ENCODE results near the gene WDR45B. TPM values are rescaled to one million over a fixed set of nuclear protein-coding genes. Genes with fewer than 3 reads are reported as not detected.
A peak's percentile ranks its signal among the peaks of the same experiment; 100 is the strongest.

WDR45B gene
- total RNA-seq, 1 experiment from 2014 or later, result 84.9 TPM

DNA sequence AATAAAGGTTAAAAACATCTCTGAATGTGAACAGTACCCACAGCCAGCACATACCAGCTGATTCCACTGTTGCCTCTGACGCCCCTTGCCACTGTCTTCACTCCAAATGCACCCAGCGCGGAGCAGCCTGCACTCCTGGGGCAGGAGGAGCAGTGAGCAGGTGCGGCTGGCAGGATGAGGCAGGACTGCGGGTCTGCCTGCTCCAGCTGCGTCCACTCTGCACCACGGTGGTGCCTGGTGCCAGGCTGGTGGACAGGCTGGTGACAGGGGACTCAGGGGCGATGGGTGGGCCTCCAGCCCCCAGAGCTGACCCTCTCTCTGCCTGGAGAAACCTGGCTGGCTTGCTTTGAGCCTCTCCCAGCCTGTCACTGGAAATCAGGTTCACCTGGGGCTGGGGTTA is 40.8 kb upstream of the WDR45B start:
- TF ChIP-seq EZH2 (IDR thresholded peaks at IDR 0.05; ENCODE audit: low read depth), result no peak
- TF ChIP-seq, protein P1, sequence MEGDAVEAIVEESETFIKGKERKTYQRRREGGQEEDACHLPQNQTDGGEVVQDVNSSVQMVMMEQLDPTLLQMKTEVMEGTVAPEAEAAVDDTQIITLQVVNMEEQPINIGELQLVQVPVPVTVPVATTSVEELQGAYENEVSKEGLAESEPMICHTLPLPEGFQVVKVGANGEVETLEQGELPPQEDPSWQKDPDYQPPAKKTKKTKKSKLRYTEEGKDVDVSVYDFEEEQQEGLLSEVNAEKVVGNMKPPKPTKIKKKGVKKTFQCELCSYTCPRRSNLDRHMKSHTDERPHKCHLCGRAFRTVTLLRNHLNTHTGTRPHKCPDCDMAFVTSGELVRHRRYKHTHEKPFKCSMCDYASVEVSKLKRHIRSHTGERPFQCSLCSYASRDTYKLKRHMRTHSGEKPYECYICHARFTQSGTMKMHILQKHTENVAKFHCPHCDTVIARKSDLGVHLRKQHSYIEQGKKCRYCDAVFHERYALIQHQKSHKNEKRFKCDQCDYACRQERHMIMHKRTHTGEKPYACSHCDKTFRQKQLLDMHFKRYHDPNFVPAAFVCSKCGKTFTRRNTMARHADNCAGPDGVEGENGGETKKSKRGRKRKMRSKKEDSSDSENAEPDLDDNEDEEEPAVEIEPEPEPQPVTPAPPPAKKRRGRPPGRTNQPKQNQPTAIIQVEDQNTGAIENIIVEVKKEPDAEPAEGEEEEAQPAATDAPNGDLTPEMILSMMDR (conservative IDR thresholded peaks at IDR 0.05), result no peak
- Histone ChIP-seq H3K4me3 (no peak overlapping the region), H3K79me2 (ENCODE audit: low read depth) (no peaks in the 10 kb centered on the region), H3K4me1 (replicated peaks; ENCODE audit: insufficient read depth) (no peaks in the 10 kb centered on the region), H4K20me1 (ENCODE audit: insufficient read depth) (no peaks in the 10 kb centered on the region), H3K4me2 (no peak overlapping the region), H3K27ac (no peak overlapping the region), H3K9me2 (ENCODE audit: insufficient read depth) (no peaks in the 10 kb centered on the region), H3K27me3 (ENCODE audit: insufficient read depth, low read depth) (no peaks in the 10 kb centered on the region), H2AFZ (no peak overlapping the region), H3K36me3 (ENCODE audit: low read depth) (no peaks in the 10 kb centered on the region), H3K9me3 (ENCODE audit: insufficient read depth, low read depth) (no peaks in the 10 kb centered on the region), H3F3A (ENCODE audit: insufficient read depth, low read depth) (no peaks in the 10 kb centered on the region)
- ChIA-PET POLR2A (ENCODE audit: unreplicated experiment) (no interaction called here), CTCF (interaction anchor here (0.7 kb wide), 1 partner anchor 20 kb away, joined by 5 read pairs; no protein-coding TSS in a partner anchor)
- intact Hi-C loops (cut with micrococcal nuclease; ENCODE audit: unreplicated experiment), result no loop called here
- DNase-seq, result no peak
- BruUV-seq (replicated peaks), result no TSS peak

DNA sequence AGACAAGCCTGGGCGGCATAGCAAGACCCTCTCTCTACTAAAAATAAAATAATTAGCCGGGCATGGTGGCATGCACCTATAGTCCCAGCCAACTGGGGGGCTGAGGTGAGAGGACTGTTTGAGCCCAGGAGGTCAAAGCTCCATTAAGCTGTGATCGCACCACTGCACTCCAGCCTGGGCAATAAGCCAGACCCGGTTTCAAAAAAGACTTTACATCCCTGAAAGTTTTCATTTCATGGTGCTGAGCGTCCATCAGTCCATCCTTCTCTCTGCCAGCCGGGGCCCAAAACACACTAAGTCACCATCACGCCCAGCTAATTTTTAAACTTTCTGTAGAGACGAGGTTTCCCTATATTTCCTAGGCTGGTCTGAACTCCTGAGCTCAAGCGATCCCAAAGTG is 39.6 kb upstream of the WDR45B start:
- Histone ChIP-seq H3K4me1 (replicated peaks; ENCODE audit: insufficient read depth) (no peaks in the 10 kb centered on the region), H3F3A (ENCODE audit: insufficient read depth, low read depth) (no peaks in the 10 kb centered on the region), H3K27ac (no peak overlapping the region), H3K4me2 (no peak overlapping the region), H3K4me3 (no peak overlapping the region), H3K9me2 (ENCODE audit: insufficient read depth) (no peaks in the 10 kb centered on the region), H4K20me1 (ENCODE audit: insufficient read depth) (no peaks in the 10 kb centered on the region), H3K9me3 (ENCODE audit: insufficient read depth, low read depth) (no peaks in the 10 kb centered on the region), H3K27me3 (ENCODE audit: insufficient read depth, low read depth) (no peaks in the 10 kb centered on the region), H2AFZ (no peak overlapping the region), H3K36me3 (ENCODE audit: low read depth) (no peaks in the 10 kb centered on the region), H3K79me2 (ENCODE audit: low read depth) (no peaks in the 10 kb centered on the region)
- no TSS peak for BruUV-seq (replicated peaks)
- no peak for DNase-seq
- TF ChIP-seq, protein P1 (conservative IDR thresholded peaks at IDR 0.05), result no peak
- TF ChIP-seq EZH2 (IDR thresholded peaks at IDR 0.05; ENCODE audit: low read depth), result no peak
- intact Hi-C loops (cut with micrococcal nuclease; ENCODE audit: unreplicated experiment), result no loop called here
- ChIA-PET CTCF (no interaction called here), POLR2A (ENCODE audit: unreplicated experiment) (no interaction called here)

DNA sequence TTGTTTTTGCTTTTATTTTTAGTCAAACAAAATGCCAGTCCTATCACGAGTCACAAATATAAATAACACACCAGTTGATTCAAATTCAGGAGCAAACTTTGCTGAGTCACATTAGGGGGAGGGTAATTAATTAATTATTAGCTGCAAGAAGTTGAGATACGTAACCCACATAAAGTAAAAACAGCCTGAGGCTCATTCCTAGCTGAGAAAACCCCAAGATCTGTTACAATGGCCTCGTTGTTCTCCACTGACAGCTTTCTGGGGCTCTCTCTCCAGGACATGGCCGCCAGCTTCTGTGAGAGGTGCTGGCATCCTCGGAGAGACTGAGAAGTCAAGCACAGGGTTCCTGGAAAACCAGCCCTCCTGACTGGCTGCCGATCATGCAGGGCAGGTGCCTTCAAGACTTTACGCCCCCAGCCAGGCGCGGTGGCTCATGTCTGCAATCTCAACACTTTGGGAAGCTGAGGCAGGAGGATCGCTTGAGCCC is 39.2 kb upstream of the WDR45B start:
- no peak overlapping the region for H3K4me3 ChIP-seq
- no peaks in the 10 kb centered on the region for H3K9me2 ChIP-seq (ENCODE audit: insufficient read depth)
- H3K79me2 ChIP-seq (ENCODE audit: low read depth), result no peaks in the 10 kb centered on the region
- no peak overlapping the region for H2AFZ ChIP-seq
- H3K4me1 ChIP-seq (replicated peaks; ENCODE audit: insufficient read depth), result no peaks in the 10 kb centered on the region
- DNase-seq, result peak in 1 of 2 experiments; percentile 45
- no peaks in the 10 kb centered on the region for H3K27me3 ChIP-seq (ENCODE audit: insufficient read depth, low read depth)
- CTCF ChIA-PET, result interaction anchor here (0.6 kb wide), 1 partner anchor 81 kb away, joined by 6 read pairs; no protein-coding TSS in a partner anchor
- H3K36me3 ChIP-seq (ENCODE audit: low read depth), result no peaks in the 10 kb centered on the region
- no peaks in the 10 kb centered on the region for H4K20me1 ChIP-seq (ENCODE audit: insufficient read depth)
- no TSS peak for BruUV-seq (replicated peaks)
- H3F3A ChIP-seq (ENCODE audit: insufficient read depth, low read depth), result no peaks in the 10 kb centered on the region
- no peak overlapping the region for H3K4me2 ChIP-seq
- intact Hi-C loops (cut with micrococcal nuclease; ENCODE audit: unreplicated experiment), result no loop called here
- H3K9me3 ChIP-seq (ENCODE audit: insufficient read depth, low read depth), result no peaks in the 10 kb centered on the region
- TF ChIP-seq EZH2 (IDR thresholded peaks at IDR 0.05; ENCODE audit: low read depth), result no peak
- TF ChIP-seq, protein P1 (conservative IDR thresholded peaks at IDR 0.05), result no peak
- no peak overlapping the region for H3K27ac ChIP-seq
- POLR2A ChIA-PET (ENCODE audit: unreplicated experiment), result no interaction called here

All from PC-9 (cell line).